Fibroblast of mammary gland (primary cell): Measurements from ENCODE around the gene SIRPD.

ENCODE experiments used
- DNase-seq: peaks from one replicate; pipeline ENCODE4 v3.0.0-alpha.2; 2010; ENCODE audit warnings: low read depth
- H3K4me3 ChIP-seq: 2 replicates; pipeline ENCODE4 v1.5.1; 2011; ENCODE audit warnings: low read depth, mild to moderate bottlenecking, low read length, moderate library complexity; ENCODE audit not compliant: control insufficient read depth
- CTCF ChIP-seq: conservative IDR thresholded peaks from 2 replicates; pipeline ENCODE4 v1.5.1; 2011; ENCODE audit warnings: low read depth, low read length, inconsistent platforms; ENCODE audit not compliant: control insufficient read depth, insufficient read depth

The SIRPD gene

GRCh38 chr20:1490643-1491195 is 66.8 kb downstream of the SIRPD start:
- no peak overlapping the region for H3K4me3 ChIP-seq
- TF ChIP-seq CTCF = no peak
- DNase-seq = no peak

DNA sequence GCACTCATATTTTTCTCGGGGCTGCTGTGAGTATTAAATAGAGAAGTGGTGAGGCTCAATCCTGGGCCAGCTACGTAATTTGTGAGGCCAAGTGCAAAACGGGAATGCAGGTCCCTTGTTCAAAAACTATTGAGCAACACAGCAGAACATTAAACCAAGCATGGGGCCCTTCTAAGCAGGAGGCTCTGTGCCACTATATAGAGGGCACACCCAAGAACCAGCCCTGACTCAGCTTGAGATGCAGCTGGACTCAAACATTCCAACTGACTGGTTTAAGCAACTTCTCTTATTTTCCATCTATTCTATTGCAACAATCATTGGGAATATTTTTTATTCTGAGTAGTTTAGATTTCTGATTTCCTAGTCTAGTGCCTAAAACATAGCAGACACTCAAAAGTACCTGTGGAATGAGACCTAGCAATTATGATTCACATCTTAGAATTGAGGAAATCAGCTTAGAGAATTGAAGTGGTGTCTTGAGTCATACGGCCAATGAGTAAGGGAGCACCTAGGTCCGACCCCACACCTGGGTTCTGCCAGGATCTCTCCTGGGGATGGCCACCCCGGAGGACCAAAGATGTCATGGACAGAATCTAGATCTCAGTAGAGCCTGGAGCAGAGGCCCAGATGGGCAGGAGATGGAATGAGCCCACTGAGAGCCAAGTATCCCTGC is 67.6 kb downstream of the SIRPD start:
- DNase-seq = no peak
- no peak overlapping the region for H3K4me3 ChIP-seq
- no peak for TF ChIP-seq CTCF

DNA sequence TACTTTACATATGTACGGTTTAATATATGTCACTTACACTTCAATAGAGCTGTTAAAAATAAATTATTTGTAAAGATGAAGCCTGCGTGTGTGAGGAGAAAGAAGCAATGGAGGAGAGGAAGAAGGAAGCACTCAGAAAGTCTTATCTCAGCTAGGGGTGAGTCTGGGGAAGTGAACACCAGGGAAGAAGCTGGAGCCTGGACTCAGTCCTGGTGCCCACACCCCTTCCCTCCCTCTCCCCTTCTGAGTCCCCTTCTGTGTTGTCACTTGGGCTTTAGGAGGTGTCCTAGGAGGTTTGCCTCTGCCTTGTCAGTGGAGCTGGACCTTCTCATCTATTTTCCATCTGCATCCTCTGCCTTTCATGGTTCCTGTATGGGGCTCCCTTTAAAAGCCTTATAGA is 68.2 kb downstream of the SIRPD start:
- DNase-seq = no peak
- TF ChIP-seq CTCF = no peak
- no peak overlapping the region for H3K4me3 ChIP-seq

- no peak for DNase-seq
- no peak overlapping the region for H3K4me3 ChIP-seq
- TF ChIP-seq CTCF = no peak
These were observed 70.9 kb downstream of the SIRPD start for GRCh38 chr20:1486566-1486965.

GRCh38 chr20:1484438-1485116 is 72.9 kb downstream of the SIRPD start:
- H3K4me3 ChIP-seq = no peak overlapping the region
- peak; percentile 33 for DNase-seq
- no peak for TF ChIP-seq CTCF
